GM18499 (cell line): ENCODE results near the gene CKB.

Experiments used
- ATAC-seq: cut with Tn5 transposase; IDR thresholded peaks from one replicate; pipeline ENCODE4 v1.9.1; 2021; ENCODE audit warnings: moderate number of reproducible peaks; ENCODE audit not compliant: insufficient read depth, unreplicated experiment

The CKB gene

DNA sequence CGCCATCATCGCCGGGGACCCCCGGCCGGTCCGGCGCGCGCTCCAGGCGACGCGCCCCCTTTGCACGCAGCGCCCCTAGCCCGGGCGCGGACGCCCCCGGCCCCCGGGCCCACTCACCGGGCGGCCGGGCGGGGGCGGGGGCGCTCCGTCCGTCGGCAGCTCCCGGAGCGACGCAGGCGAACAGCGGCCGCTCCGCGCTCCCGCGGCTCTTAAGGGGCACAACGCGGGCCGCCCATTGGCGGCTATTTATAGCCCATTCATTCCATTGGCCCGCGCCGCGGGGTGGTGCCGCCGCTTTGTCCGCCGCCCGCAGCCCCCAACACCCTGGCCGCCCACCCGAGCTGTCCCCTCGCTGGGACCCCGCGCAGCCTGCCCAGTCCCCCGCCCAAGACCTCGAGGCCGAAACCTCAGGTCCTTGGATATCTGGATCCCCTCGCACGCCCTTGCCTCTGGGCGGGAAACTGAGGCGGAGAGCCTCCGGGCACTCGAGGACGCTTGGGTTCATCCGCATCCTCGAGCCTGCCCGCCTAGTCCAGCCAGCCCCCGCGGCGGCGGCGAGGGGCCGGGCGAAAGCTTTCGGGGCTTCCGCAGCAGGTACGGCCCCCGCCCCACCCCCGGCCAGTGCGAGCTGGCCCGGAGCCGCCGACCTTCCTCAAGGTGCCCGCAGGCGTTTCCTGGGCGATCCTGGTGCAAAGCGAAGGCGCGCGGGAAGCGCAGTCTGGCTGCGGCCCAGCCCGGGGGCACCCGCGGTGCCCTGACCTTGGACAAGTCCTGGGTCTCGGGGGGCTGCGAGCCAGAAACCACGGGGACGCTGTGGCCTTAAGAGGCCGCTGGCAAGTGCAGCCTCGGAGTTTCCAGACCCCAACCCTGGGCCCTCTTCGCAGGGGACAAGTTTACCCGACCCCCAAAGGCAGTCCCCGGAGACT, at the start of gene CKB:
CKB (minus strand) TSS at position 182 of the 926 bp plus-strand sequence. CDS start 337 bp downstream, outside the sequence.
- ATAC-seq, result no peak

GRCh38 chr14:103569408-103569807, 46.8 kb upstream of the CKB start:
- no peak for ATAC-seq

DNA sequence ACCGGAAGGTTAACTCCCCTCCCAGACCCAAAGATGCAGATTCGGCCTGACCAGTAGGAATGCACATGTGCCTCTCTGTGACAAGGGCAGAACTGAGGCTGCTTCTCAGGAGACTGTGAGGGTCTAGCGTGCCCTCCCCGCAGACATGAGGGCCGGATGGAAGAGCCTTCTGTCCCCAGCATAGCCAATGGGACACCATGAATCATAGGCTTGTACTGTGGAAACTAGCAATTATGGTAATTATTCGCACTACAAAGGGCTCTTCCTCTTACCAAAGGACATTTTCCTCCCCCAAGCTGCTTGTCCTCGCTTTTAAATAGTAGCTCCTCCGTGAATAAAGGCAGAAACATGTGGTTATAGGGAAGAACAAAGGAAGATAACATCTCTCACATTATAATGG, 46.3 kb upstream of the CKB start:
- no peak for ATAC-seq

GRCh38 chr14:103563844-103564505, 41.3 kb upstream of the CKB start:
- ATAC-seq, result no peak

GRCh38 chr14:103563226-103563620, 40.6 kb upstream of the CKB start:
- ATAC-seq, result no peak

- ATAC-seq, result peak; percentile 62
Measured at GRCh38 chr14:103562429-103563225, 40.0 kb upstream of the CKB start, which contains the start of the genes BAG5 and COA8. BAG5 (minus strand) TSS chr14:103562657; CDS start chr14:103561164, 1,493 bp downstream. COA8 (plus strand) TSS chr14:103562960; CDS start chr14:103563002, 42 bp downstream.

GRCh38 chr14:103562179-103562428, 39.5 kb upstream of the CKB start:
- ATAC-seq, result peak; percentile 11

GRCh38 chr14:103561381-103562178, 39.0 kb upstream of the CKB start:
- ATAC-seq, result peak; percentile 13

DNA sequence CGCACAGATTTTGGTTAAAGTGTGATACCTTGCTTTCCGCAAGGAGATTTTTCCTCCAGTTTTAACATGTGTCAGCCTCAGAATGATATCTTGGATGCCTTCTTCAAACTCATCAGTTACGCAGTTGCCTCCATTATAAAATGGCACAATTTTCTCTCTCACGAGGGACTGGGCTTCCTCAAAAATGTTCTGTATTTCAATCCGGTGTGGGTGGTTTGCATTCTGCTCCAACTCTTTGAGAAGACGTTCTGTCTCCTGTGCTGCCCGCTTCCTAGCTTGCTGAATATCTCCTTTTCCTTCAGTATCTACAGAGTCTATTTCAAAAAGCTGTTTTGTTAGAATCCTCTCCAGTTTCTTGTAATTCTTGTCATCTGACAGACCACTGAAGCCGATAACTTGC, 38.1 kb upstream of the CKB start:
- ATAC-seq, result no peak

- ATAC-seq, result no peak
Measured at GRCh38 chr14:103559766-103560165, 37.1 kb upstream of the CKB start.

GRCh38 chr14:103558071-103558882, 35.6 kb upstream of the CKB start:
- no peak for ATAC-seq

GRCh38 chr14:103556946-103557758, 34.5 kb upstream of the CKB start:
- ATAC-seq, result no peak

DNA sequence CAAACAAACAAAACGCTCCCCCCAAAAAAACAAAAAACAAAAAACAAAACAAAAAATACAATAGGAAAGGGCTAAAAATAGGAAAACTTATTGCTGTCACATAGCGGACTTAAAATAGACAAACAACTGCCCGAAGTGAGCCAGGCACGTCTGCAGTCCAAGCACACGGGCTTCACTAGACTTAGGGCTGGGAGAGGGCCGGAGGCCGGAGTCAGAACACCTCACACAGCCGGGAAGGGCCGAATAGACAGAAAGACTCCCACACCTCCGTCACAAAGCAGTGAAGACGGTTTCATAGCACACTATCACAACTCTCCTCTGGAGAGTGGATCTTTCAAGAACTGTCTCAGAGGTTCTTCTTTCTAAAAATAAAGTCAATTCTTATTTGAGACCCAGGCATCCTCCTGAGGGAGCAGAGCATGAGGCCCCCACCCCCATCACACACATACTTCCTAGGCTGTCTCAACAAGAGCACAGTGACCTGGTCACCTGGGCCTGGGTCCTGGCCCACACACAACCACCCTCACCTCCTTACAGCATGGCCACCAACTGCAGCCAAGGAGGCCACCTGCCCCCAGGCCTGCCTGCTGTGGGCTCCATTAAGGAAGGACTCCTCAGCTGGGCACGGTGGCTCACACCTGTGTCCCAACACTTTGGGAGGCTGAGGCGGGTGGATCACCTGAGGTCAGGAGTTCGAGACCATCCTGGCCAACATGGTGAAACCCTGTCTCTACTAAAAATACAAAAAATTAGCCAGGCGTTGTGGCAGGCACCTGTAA, 33.1 kb upstream of the CKB start:
- ATAC-seq, result no peak

- ATAC-seq, result no peak
Measured at GRCh38 chr14:103552846-103553210, 30.2 kb upstream of the CKB start.

GRCh38 chr14:103552011-103552845, 29.6 kb upstream of the CKB start:
- ATAC-seq, result no peak

- ATAC-seq, result no peak
Measured at GRCh38 chr14:103551338-103551762, 28.7 kb upstream of the CKB start.
